GM12878 (cell line): ENCODE data around the gene WDTC1. TPM values are rescaled to one million over a fixed set of nuclear protein-coding genes. Genes with fewer than 3 reads are reported as not detected.

Experiments used
- ATAC-seq: fragments of 200-7000 bp; cut with Tn5 transposase; 3 replicates; pipeline ENCODE4 v1.9.1; 2020; ENCODE audit warnings: mild to moderate bottlenecking, moderate library complexity
- BruUV-seq: library from RNA; stranded (reverse); fragments of 400-500 nt; replicated peaks from 2 replicates; lab custom pipeline; 2021; lab: Mats Ljungman, UMichigan
- CTCF ChIA-PET: fragments of 300-600 bp; sonication (Branson Sonifier 250); formaldehyde crosslinking; extraction: SDS; loops from one replicate; lab custom pipeline; 2021; ENCODE audit warnings: inconsistent platforms; lab: Yijun Ruan, JAX
- POLR2A ChIA-PET: fragments of 350-600 bp; formaldehyde crosslinking; extraction: SDS; loops from one replicate; lab custom pipeline; 2021; ENCODE audit warnings: inconsistent platforms; lab: Charles Lee
- RAD21 ChIA-PET: fragments of 300-600 bp; sonication (Branson Sonifier 250); formaldehyde crosslinking; loops from one replicate; lab custom pipeline; 2023; ENCODE audit warnings: antibody characterized with exemption; ENCODE audit not compliant: unreplicated experiment; lab: Charles Lee
- SMC1A ChIA-PET: fragments of 300-600 bp; sonication (Branson Sonifier 250); formaldehyde crosslinking; loops from one replicate; lab custom pipeline; 2023; ENCODE audit not compliant: unreplicated experiment, uncharacterized antibody; lab: Charles Lee
- DNase-seq: peaks from one replicate; pipeline ENCODE4 v3.0.0-alpha.2; 2011; ENCODE audit warnings: low read depth, low spot score
- FAIRE-seq: peaks from 3 replicates; lab custom pipeline; 2011; peaks lifted over from hg19 to GRCh38; lab: Jason Lieb, UNC
- H2AFZ ChIP-seq: 2 replicates; pipeline ENCODE4 v1.6.0; 2011; ENCODE audit warnings: low read depth, low read length, control low read depth; ENCODE audit not compliant: control insufficient read depth
- H3K27ac ChIP-seq: 2 replicates; pipeline ENCODE4 v1.5.1; 2011; ENCODE audit warnings: control low read depth; ENCODE audit not compliant: control insufficient read depth, insufficient read depth
- H3K27me3 ChIP-seq, 2 experiments: replicated peaks in 1 of 2; 2 replicates each; pipeline versions ENCODE4 v1.6.0 to v1.6.1; 2011; ENCODE audit warnings: low read length in 1 of 2; ENCODE audit not compliant: control insufficient read depth in 2 of 2, insufficient read depth in 2 of 2
- H3K36me3 ChIP-seq, 2 experiments: 2 replicates each; pipeline ENCODE4 v1.5.1; 2011; ENCODE audit warnings: low read length in 1 of 2; ENCODE audit not compliant: control insufficient read depth in 2 of 2, insufficient read depth in 2 of 2
- H3K4me1 ChIP-seq: 2 replicates; pipeline ENCODE4 v1.6.1; 2011; ENCODE audit warnings: mild to moderate bottlenecking, low read length, moderate library complexity, mixed read lengths; ENCODE audit not compliant: control insufficient read depth, insufficient read depth
- H3K4me2 ChIP-seq: 2 replicates; pipeline ENCODE4 v1.6.0; 2011; ENCODE audit warnings: control low read depth; ENCODE audit not compliant: control insufficient read depth, insufficient read depth
- H3K4me3 ChIP-seq: fragments of 200-600 bp; sonication (generic); 2 replicates; pipeline ENCODE4 v1.5.1; 2016
- H3K79me2 ChIP-seq: 2 replicates; pipeline ENCODE4 v1.6.0; 2011; ENCODE audit warnings: low read length; ENCODE audit not compliant: control insufficient read depth, insufficient read depth
- H3K9ac ChIP-seq: 2 replicates; pipeline ENCODE4 v1.8.0; 2011; ENCODE audit warnings: low read length, control low read depth, mixed read lengths; ENCODE audit not compliant: control insufficient read depth, insufficient read depth
- H3K9me3 ChIP-seq: replicated peaks from 3 replicates; pipeline ENCODE4 v1.5.1; 2011; ENCODE audit warnings: mild to moderate bottlenecking, low read length; ENCODE audit not compliant: control insufficient read depth, insufficient read depth
- H4K20me1 ChIP-seq: 2 replicates; pipeline ENCODE4 v1.6.0; 2011; ENCODE audit not compliant: control insufficient read depth, insufficient read depth
- ATF7 ChIP-seq: fragments of 450-650 bp; IDR thresholded peaks from 2 replicates; pipeline ENCODE4 v1.6.1; 2016; ENCODE audit warnings: low read depth, mild to moderate bottlenecking
- FOXK2 ChIP-seq: fragments of 450-650 bp; IDR thresholded peaks from 2 replicates; pipeline ENCODE4 v1.6.1; 2017; ENCODE audit warnings: mild to moderate bottlenecking, moderate library complexity
- MEF2A ChIP-seq: IDR thresholded peaks from 2 replicates; pipeline ENCODE4 v1.6.1; 2011; ENCODE audit warnings: low read depth, mild to moderate bottlenecking, low read length, moderate library complexity; ENCODE audit not compliant: insufficient read depth
- MYC ChIP-seq: IDR thresholded peaks from 2 replicates; pipeline ENCODE4 v1.6.1; 2011; ENCODE audit warnings: mild to moderate bottlenecking, low read length, moderate library complexity, inconsistent platforms; ENCODE audit not compliant: insufficient read depth, insufficient replicate concordance, insufficient read length, severe bottlenecking
- SREBF1 ChIP-seq: IDR thresholded peaks from 2 replicates; pipeline ENCODE4 v1.6.1; 2012; ENCODE audit warnings: mild to moderate bottlenecking, low read length
- TAF1 ChIP-seq: IDR thresholded peaks from 2 replicates; pipeline ENCODE4 v1.6.1; 2011; ENCODE audit warnings: mild to moderate bottlenecking, low read depth, low read length, borderline replicate concordance
- TCF12 ChIP-seq: IDR thresholded peaks from 2 replicates; pipeline ENCODE4 v1.6.1; 2011; ENCODE audit warnings: low read depth, mild to moderate bottlenecking, low read length
- USF1 ChIP-seq: IDR thresholded peaks from 2 replicates; pipeline ENCODE4 v1.6.1; 2011; ENCODE audit warnings: borderline replicate concordance, low read depth, mild to moderate bottlenecking, moderate library complexity, mixed read lengths, low read length; ENCODE audit not compliant: insufficient read depth; ENCODE audit errors: extremely low read length
- WGBS: methylation state at CpG from one replicate; pipeline ENCODE4 v1.1.6; 2016; ENCODE audit warnings: low lambda C conversion rate; ENCODE audit not compliant: insufficient replicate concordance, insufficient coverage; ENCODE audit errors: missing lambda C conversion rate; 5-methylcytosine and 5-hydroxymethylcytosine counted together
- in situ Hi-C: fragments of 300-500 bp; cut with MboI; formaldehyde crosslinking; loops from 9 replicates; pipeline ENCODE4 v1.14.3; 2018; ENCODE audit warnings: mixed read lengths
- intact Hi-C: fragments of 100-400 bp; cut with micrococcal nuclease; formaldehyde crosslinking; loops from one replicate; pipeline ENCODE4 v1.14.2; 2022; ENCODE audit not compliant: unreplicated experiment
- polyA plus RNA-seq, 11 experiments: library from polyadenylated mRNA; depleted of rRNA in 4 of 11; unstranded in 6 of 11; stranded (reverse) in 5 of 11; fragments of >200 nt; fragmentation: Nextera tagmentation in 4 of 11; fragmentation: Illumina TruSeq in 1 of 11; extraction: Ambion mirVana in 4 of 11; extraction: Trizol in 1 of 11; gene quantifications; 1 replicate in 1 of 11; 2 replicates in 10 of 11; pipeline versions ENCODE4 v1.2.1 to v1.2.3, GENCODE V29; 2011 to 2016; ENCODE audit warnings: inconsistent platforms in 2 of 11, missing spikeins in 2 of 11, low read depth in 1 of 11
- total RNA-seq, 4 experiments: library from RNA; depleted of rRNA in 3 of 4; stranded (reverse); fragments of >200 nt in 3 of 4; fragmentation: Illumina TruSeq in 1 of 4; extraction: Trizol in 1 of 4; gene quantifications; 2 replicates each; pipeline versions ENCODE4 v1.2.1 to v1.2.3, GENCODE V29; 2013 to 2021
- TF ChIP-seq, protein P1 (sequence below): fragments of 150-350 bp; IDR thresholded peaks from 2 replicates; pipeline ENCODE4 v1.6.1; 2014; ENCODE audit warnings: mild to moderate bottlenecking, low read depth, low read length
- TF ChIP-seq, protein P2 (sequence below): fragments of 450-650 bp; formaldehyde crosslinking; IDR thresholded peaks from 2 replicates; pipeline ENCODE4 v1.4.0; 2022; ENCODE audit warnings: mild to moderate bottlenecking, moderate library complexity
- TF ChIP-seq, protein P3 (sequence below): fragments of 450-650 bp; IDR thresholded peaks from 2 replicates; pipeline ENCODE4 v1.6.1; 2016; ENCODE audit warnings: mild to moderate bottlenecking
- TF ChIP-seq, protein P4 (sequence below): fragments of 450-650 bp; IDR thresholded peaks from 2 replicates; pipeline ENCODE4 v1.6.1; 2018; ENCODE audit warnings: borderline replicate concordance, mild to moderate bottlenecking; ENCODE audit not compliant: partially characterized antibody

WDTC1 gene
- total and polyA plus RNA-seq, 10 of the 15 experiments (the other 5 are each of a cell fraction or from before 2014, with no cell fraction given), result 0.21 to 28.7 (median 7.6) TPM

DNA sequence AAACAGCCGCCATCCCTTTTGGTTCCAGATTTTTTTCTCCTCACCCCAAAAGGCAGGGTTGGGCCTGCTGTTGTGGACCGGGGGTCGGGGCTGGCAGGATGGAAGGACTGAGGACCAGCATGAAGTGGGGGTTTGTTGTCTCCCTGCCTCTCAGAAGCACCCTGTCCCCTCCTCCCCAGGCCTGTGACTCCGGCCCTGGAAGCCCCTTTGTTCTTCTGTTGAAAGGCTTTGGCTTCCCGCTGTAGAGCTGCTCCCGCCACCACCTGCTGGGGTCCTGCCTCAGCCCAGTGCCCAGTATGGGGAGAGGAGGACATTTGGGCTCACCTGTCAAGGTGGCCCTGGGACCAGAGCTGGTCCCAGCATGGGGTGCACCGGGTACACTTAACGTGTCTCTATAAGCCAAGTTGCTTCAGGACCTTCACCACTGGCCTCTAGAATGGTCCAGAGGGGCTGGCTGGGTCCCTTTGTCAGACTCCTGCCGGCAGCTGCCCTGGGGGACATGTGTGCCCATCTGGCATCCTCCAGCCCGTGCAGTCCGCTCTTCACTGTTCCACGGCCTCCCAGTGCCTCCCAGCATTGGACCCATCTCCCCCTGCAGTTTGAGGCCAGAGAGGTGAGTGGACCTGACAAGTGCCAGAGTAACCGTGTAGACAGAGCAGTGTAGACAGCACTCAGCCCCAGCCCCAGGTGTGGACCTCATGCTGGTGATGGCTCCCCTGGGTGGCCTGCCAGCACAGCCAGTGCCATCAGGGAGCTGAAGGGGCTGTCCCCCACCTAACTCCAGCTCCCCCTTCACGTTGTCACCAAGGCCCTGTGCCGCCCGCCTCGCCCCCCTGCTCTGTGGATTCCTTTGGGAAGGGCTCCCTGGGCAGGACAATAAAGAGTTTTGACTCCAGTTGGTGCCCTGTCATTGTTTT, 101.3 kb downstream of the WDTC1 start:
- CTCF ChIA-PET, result interaction anchor here (1.1 to 1.6 kb wide), 3 partner anchors 9 to 40 kb away, joined by 4 read pairs; no protein-coding TSS in a partner anchor
- POLR2A ChIA-PET, result interaction anchor here (0.5 kb wide), 1 partner anchor 166 kb away, joined by 7 read pairs; no protein-coding TSS in a partner anchor
- RAD21 ChIA-PET, result no interaction called here
- Histone ChIP-seq H3K9ac (no peak overlapping the region), H3K27ac (no peak overlapping the region), H3K79me2 (no peaks in the 10 kb centered on the region), H3K4me3 (no peak overlapping the region), H3K36me3 (peaks cover 13 to 25% of the 10 kb centered on the region in 2 experiments), H3K27me3 (no peaks in the 10 kb centered on the region), H3K4me1 (peaks cover 2% of the 10 kb centered on the region), H4K20me1 (no peaks in the 10 kb centered on the region), H3K4me2 (no peak overlapping the region), H2AFZ (no peak overlapping the region), H3K9me3 (no peaks in the 10 kb centered on the region)
- ATAC-seq, result no peak
- FAIRE-seq, result no peak
- WGBS, result 86% methylated on average over 17 of the region's 17 CpGs
- in situ Hi-C loops (no loop called here), intact Hi-C loops (no loop called here)
- no peak for DNase-seq
- SMC1A ChIA-PET, result no interaction called here
- no TSS peak for BruUV-seq
- TF ChIP-seq, protein P1, sequence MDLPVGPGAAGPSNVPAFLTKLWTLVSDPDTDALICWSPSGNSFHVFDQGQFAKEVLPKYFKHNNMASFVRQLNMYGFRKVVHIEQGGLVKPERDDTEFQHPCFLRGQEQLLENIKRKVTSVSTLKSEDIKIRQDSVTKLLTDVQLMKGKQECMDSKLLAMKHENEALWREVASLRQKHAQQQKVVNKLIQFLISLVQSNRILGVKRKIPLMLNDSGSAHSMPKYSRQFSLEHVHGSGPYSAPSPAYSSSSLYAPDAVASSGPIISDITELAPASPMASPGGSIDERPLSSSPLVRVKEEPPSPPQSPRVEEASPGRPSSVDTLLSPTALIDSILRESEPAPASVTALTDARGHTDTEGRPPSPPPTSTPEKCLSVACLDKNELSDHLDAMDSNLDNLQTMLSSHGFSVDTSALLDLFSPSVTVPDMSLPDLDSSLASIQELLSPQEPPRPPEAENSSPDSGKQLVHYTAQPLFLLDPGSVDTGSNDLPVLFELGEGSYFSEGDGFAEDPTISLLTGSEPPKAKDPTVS, result no peak
- TF ChIP-seq FOXK2, result no peak
- no peak for TF ChIP-seq TCF12
- TF ChIP-seq, protein P2, sequence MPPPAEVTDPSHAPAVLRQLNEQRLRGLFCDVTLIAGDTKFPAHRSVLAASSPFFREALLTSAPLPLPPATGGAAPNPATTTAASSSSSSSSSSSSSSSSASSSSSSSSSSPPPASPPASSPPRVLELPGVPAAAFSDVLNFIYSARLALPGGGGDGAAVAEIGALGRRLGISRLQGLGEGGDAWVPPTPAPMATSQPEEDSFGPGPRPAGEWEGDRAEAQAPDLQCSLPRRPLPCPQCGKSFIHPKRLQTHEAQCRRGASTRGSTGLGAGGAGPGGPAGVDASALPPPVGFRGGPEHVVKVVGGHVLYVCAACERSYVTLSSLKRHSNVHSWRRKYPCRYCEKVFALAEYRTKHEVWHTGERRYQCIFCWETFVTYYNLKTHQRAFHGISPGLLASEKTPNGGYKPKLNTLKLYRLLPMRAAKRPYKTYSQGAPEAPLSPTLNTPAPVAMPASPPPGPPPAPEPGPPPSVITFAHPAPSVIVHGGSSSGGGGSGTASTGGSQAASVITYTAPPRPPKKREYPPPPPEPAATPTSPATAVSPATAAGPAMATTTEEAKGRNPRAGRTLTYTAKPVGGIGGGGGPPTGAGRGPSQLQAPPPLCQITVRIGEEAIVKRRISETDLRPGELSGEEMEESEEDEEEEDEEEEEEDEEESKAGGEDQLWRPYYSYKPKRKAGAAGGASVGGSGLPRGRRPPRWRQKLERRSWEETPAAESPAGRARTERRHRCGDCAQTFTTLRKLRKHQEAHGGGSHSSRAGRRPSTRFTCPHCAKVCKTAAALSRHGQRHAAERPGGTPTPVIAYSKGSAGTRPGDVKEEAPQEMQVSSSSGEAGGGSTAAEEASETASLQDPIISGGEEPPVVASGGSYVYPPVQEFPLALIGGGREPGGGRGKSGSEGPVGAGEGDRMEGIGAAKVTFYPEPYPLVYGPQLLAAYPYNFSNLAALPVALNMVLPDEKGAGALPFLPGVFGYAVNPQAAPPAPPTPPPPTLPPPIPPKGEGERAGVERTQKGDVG (CRISPR knock-in tag), result no peak
- no peak for TF ChIP-seq ATF7
- TF ChIP-seq, protein P3, sequence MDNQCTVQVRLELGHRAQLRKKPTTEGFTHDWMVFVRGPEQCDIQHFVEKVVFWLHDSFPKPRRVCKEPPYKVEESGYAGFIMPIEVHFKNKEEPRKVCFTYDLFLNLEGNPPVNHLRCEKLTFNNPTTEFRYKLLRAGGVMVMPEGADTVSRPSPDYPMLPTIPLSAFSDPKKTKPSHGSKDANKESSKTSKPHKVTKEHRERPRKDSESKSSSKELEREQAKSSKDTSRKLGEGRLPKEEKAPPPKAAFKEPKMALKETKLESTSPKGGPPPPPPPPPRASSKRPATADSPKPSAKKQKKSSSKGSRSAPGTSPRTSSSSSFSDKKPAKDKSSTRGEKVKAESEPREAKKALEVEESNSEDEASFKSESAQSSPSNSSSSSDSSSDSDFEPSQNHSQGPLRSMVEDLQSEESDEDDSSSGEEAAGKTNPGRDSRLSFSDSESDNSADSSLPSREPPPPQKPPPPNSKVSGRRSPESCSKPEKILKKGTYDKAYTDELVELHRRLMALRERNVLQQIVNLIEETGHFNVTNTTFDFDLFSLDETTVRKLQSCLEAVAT, result no peak
- no peak for TF ChIP-seq MEF2A
- TF ChIP-seq MYC, result no peak
- TF ChIP-seq, protein P4, sequence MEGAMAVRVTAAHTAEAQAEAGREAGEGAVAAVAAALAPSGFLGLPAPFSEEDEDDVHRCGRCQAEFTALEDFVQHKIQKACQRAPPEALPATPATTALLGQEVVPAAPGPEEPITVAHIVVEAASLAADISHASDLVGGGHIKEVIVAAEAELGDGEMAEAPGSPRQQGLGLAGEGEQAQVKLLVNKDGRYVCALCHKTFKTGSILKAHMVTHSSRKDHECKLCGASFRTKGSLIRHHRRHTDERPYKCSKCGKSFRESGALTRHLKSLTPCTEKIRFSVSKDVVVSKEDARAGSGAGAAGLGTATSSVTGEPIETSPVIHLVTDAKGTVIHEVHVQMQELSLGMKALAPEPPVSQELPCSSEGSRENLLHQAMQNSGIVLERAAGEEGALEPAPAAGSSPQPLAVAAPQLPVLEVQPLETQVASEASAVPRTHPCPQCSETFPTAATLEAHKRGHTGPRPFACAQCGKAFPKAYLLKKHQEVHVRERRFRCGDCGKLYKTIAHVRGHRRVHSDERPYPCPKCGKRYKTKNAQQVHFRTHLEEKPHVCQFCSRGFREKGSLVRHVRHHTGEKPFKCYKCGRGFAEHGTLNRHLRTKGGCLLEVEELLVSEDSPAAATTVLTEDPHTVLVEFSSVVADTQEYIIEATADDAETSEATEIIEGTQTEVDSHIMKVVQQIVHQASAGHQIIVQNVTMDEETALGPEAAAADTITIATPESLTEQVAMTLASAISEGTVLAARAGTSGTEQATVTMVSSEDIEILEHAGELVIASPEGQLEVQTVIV, result no peak
- no peak for TF ChIP-seq TAF1
- no peak for TF ChIP-seq USF1
- TF ChIP-seq SREBF1, result no peak
